DMS153 treated with DMSO at 0.1 percent for 48 hours (cell line): ENCODE data around the gene VAV2.

Source experiments
- DNase-seq: peaks from one replicate; lab custom pipeline; 2025; ENCODE audit not compliant: unreplicated experiment; lab: John Stamatoyannopoulos, UW

VAV2 gene

GRCh38 chr9:133843751-133844397 is 148.2 kb downstream of the VAV2 start:
- DNase-seq = no peak

GRCh38 chr9:133843250-133843649 is 148.9 kb downstream of the VAV2 start:
- DNase-seq = no peak

- peak; percentile 53 for DNase-seq
Observed at GRCh38 chr9:133842721-133843227, 149.3 kb downstream of the VAV2 start.

- DNase-seq = peak; percentile 31
Observed at GRCh38 chr9:133842174-133842573, 149.9 kb downstream of the VAV2 start.

GRCh38 chr9:133841167-133841812 is 150.8 kb downstream of the VAV2 start:
- no peak for DNase-seq

- DNase-seq = no peak
Observed at GRCh38 chr9:133839822-133840329, 152.2 kb downstream of the VAV2 start.

GRCh38 chr9:133838859-133839507 is 153.1 kb downstream of the VAV2 start:
- DNase-seq = no peak

GRCh38 chr9:133837627-133838597 is 154.2 kb downstream of the VAV2 start:
- no peak for DNase-seq

- DNase-seq = no peak
Observed at GRCh38 chr9:133836818-133837217, 155.3 kb downstream of the VAV2 start.

GRCh38 chr9:133836001-133836758 is 155.9 kb downstream of the VAV2 start:
- no peak for DNase-seq

- DNase-seq = no peak
Observed at GRCh38 chr9:133835262-133835901, 156.7 kb downstream of the VAV2 start.

- DNase-seq = no peak
Observed at GRCh38 chr9:133834080-133834976, 157.8 kb downstream of the VAV2 start.

GRCh38 chr9:133833388-133834025 is 158.6 kb downstream of the VAV2 start:
- no peak for DNase-seq

GRCh38 chr9:133832877-133833276 is 159.2 kb downstream of the VAV2 start:
- DNase-seq = no peak

- DNase-seq = no peak
Observed at GRCh38 chr9:133830711-133831110, 161.4 kb downstream of the VAV2 start.

- DNase-seq = no peak
Observed at GRCh38 chr9:133830310-133830709, 161.8 kb downstream of the VAV2 start.

GRCh38 chr9:133828338-133828997 is 163.7 kb downstream of the VAV2 start:
- no peak for DNase-seq
